Keratinocyte (primary cell): ENCODE data around the gene CEMIP2. TPM values are rescaled to one million over a fixed set of nuclear protein-coding genes. Genes with fewer than 3 reads are reported as not detected.
"Not testable (repeated sequence)": the region's sequence is repeated elsewhere in the genome, so short reads cannot be mapped to it uniquely, and the experiment has no call there.

Experiments used
- DNase-seq: peaks from one replicate; pipeline ENCODE4 v3.0.0-alpha.2; 2011; ENCODE audit warnings: low read depth, missing footprints, low spot score
- FAIRE-seq: peaks from 2 replicates; lab custom pipeline; 2011; peaks lifted over from hg19 to GRCh38; lab: Jason Lieb, UNC
- H2AFZ ChIP-seq: 2 replicates; pipeline ENCODE4 v1.6.0; 2012; ENCODE audit warnings: low read length, control low read depth, inconsistent platforms; ENCODE audit not compliant: control insufficient read depth
- H3K27ac ChIP-seq: 2 replicates; pipeline ENCODE4 v1.5.1; 2011; ENCODE audit warnings: low read length; ENCODE audit not compliant: control insufficient read depth, insufficient read depth
- H3K27me3 ChIP-seq: 3 replicates; pipeline ENCODE4 v1.6.0; 2011; ENCODE audit warnings: low read length; ENCODE audit not compliant: control insufficient read depth, insufficient read depth; ENCODE audit errors: extremely low read depth
- H3K36me3 ChIP-seq, 2 experiments: 2 replicates in 1 of 2; 3 replicates in 1 of 2; pipeline ENCODE4 v1.5.1; 2011; ENCODE audit warnings: low read length in 2 of 2, mild to moderate bottlenecking in 1 of 2; ENCODE audit not compliant: control insufficient read depth in 2 of 2, insufficient read depth in 2 of 2; ENCODE audit errors: extremely low read depth in 1 of 2
- H3K4me1 ChIP-seq: 3 replicates; pipeline ENCODE4 v1.5.1; 2011; ENCODE audit warnings: low read length; ENCODE audit not compliant: control insufficient read depth, insufficient read depth; ENCODE audit errors: extremely low read depth
- H3K4me2 ChIP-seq: 3 replicates; pipeline ENCODE4 v1.6.0; 2011; ENCODE audit warnings: low read depth, low read length; ENCODE audit not compliant: control insufficient read depth, insufficient read depth; ENCODE audit errors: extremely low read depth
- H3K4me3 ChIP-seq, 3 experiments: fragments of 200-600 bp in 1 of 3; sonication (generic) in 1 of 3; 2 replicates in 2 of 3; 3 replicates in 1 of 3; pipeline ENCODE4 v1.5.1; 2011 to 2016; ENCODE audit warnings: low read length in 3 of 3, mild to moderate bottlenecking in 3 of 3, control low read depth in 2 of 3, inconsistent platforms in 1 of 3, low read depth in 1 of 3, mixed read lengths in 1 of 3, mixed run types in 1 of 3, moderate library complexity in 1 of 3; ENCODE audit not compliant: control insufficient read depth in 2 of 3, insufficient read depth in 2 of 3; ENCODE audit errors: extremely low read depth in 1 of 3
- H3K79me2 ChIP-seq: 2 replicates; pipeline ENCODE4 v1.6.0; 2012; ENCODE audit warnings: low read length; ENCODE audit not compliant: control insufficient read depth, insufficient read depth
- H3K9ac ChIP-seq: 3 replicates; pipeline ENCODE4 v1.6.0; 2011; ENCODE audit warnings: low read length; ENCODE audit not compliant: control insufficient read depth, insufficient read depth; ENCODE audit errors: extremely low read depth
- H3K9me1 ChIP-seq: 3 replicates; pipeline ENCODE4 v1.6.0; 2011; ENCODE audit warnings: low read length; ENCODE audit not compliant: control insufficient read depth, insufficient read depth; ENCODE audit errors: extremely low read depth
- H3K9me3 ChIP-seq: 2 replicates; pipeline ENCODE4 v1.5.1; 2012; ENCODE audit warnings: low read depth, low read length; ENCODE audit not compliant: control insufficient read depth
- H4K20me1 ChIP-seq: 3 replicates; pipeline ENCODE4 v1.6.0; 2011; ENCODE audit warnings: low read length; ENCODE audit not compliant: control insufficient read depth, insufficient read depth; ENCODE audit errors: extremely low read depth
- CTCF ChIP-seq, 3 experiments: IDR thresholded peaks in 1 of 3; conservative IDR thresholded peaks in 1 of 3; optimal IDR thresholded peaks in 1 of 3; 2 replicates in 2 of 3; 3 replicates in 1 of 3; pipeline versions ENCODE3 to v1.5.1; 2011; ENCODE audit warnings: low read length in 3 of 3, mild to moderate bottlenecking in 3 of 3, moderate library complexity in 2 of 3, control low read depth in 1 of 3, inconsistent platforms in 1 of 3; ENCODE audit not compliant: insufficient read depth in 2 of 3; ENCODE audit errors: extremely low read depth in 1 of 3
- EZH2 ChIP-seq: IDR thresholded peaks from one replicate; pipeline ENCODE4 v1.6.1; 2012; ENCODE audit warnings: inconsistent platforms, mild to moderate bottlenecking, low read length, moderate library complexity
- dilution Hi-C: fragments of 300-500 bp; cut with MboI; formaldehyde crosslinking; loops from one replicate; pipeline ENCODE4 v1.7.0; 2020; ENCODE audit warnings: low sequenced_read_pairs; ENCODE audit not compliant: extremely low pct_ligation_motif_present
- polyA plus RNA-seq, 5 experiments: library from polyadenylated mRNA; depleted of rRNA in 3 of 5; stranded (reverse) in 3 of 5; stranded (forward) in 1 of 5; unstranded in 1 of 5; fragments of >200 nt; gene quantifications; 1 replicate in 1 of 5; 2 replicates in 3 of 5; 3 replicates in 1 of 5; pipeline versions ENCODE4 v1.2.1 to v1.2.3, GENCODE V29; 2011 to 2012; ENCODE audit warnings: missing spikeins in 2 of 5, low read depth in 1 of 5, low replicate concordance in 1 of 5

The CEMIP2 gene
- polyA plus RNA-seq, 1 donor (not counting 4 experiments of a cell fraction or from before 2014, with no cell fraction given), result 47.7 TPM

- Histone ChIP-seq H3K27ac (no peak overlapping the region), H4K20me1 (no peaks in the 10 kb centered on the region), H3K27me3 (no peaks in the 10 kb centered on the region), H3K9me3 (no peaks in the 10 kb centered on the region), H2AFZ (no peak overlapping the region), H3K4me3 (no peak overlapping the region), H3K9ac (no peak overlapping the region), H3K9me1 (no peaks in the 10 kb centered on the region), H3K79me2 (no peaks in the 10 kb centered on the region), H3K4me2 (no peak overlapping the region), H3K4me1 (no peaks in the 10 kb centered on the region), H3K36me3 (no peaks in the 10 kb centered on the region)
- FAIRE-seq (no peak), DNase-seq (no peak)
- dilution Hi-C loops, result no loop called here
- TF ChIP-seq EZH2, result no peak
- TF ChIP-seq CTCF (optimal IDR thresholded peaks at IDR 0.05 in 1 of 3, IDR thresholded peaks at IDR 0.05 in 1 of 3, conservative IDR thresholded peaks at IDR 0.05 in 1 of 3; ENCODE audit: extremely low read depth in 1 of 3, insufficient read depth in 2 of 3, low read length in 3 of 3), result no peak
Observed at GRCh38 chr9:71662082-71662481, 106.2 kb downstream of the CEMIP2 start.

- H3K9ac ChIP-seq, DNase-seq, FAIRE-seq, H3K36me3 ChIP-seq, H2AFZ ChIP-seq, H3K4me1 ChIP-seq, H3K27me3 ChIP-seq, H4K20me1 ChIP-seq, dilution Hi-C loops, H3K27ac ChIP-seq, H3K4me3 ChIP-seq, H3K4me2 ChIP-seq, H3K9me3 ChIP-seq, H3K9me1 ChIP-seq, H3K79me2 ChIP-seq: not testable (repeated sequence)
Observed at GRCh38 chr9:71657276-71657675, 111.0 kb downstream of the CEMIP2 start.

GRCh38 chr9:71656496-71656895 is 111.8 kb downstream of the CEMIP2 start:
- DNase-seq (no peak), FAIRE-seq (no peak)
- Histone ChIP-seq H2AFZ (no peak overlapping the region), H3K9me1 (no peaks in the 10 kb centered on the region), H3K4me1 (no peaks in the 10 kb centered on the region), H3K27ac (no peak overlapping the region), H3K4me3 (no peak overlapping the region), H3K9me3 (no peaks in the 10 kb centered on the region), H3K79me2 (no peaks in the 10 kb centered on the region), H3K9ac (no peak overlapping the region), H3K36me3 (no peaks in the 10 kb centered on the region), H3K27me3 (no peaks in the 10 kb centered on the region), H4K20me1 (no peaks in the 10 kb centered on the region), H3K4me2 (no peak overlapping the region)
- no peak for TF ChIP-seq EZH2
- TF ChIP-seq CTCF (optimal IDR thresholded peaks at IDR 0.05 in 1 of 3, IDR thresholded peaks at IDR 0.05 in 1 of 3, conservative IDR thresholded peaks at IDR 0.05 in 1 of 3; ENCODE audit: extremely low read depth in 1 of 3, insufficient read depth in 2 of 3, low read length in 3 of 3), result no peak
- dilution Hi-C loops, result no loop called here
